ENCODE results near the gene MON2. TPM values are rescaled to one million over a fixed set of nuclear protein-coding genes. Genes with fewer than 3 reads are reported as not detected.

MON2 gene
- total RNA-seq, 4 donors from 2014 or later: 23.5 to 75.8 (median 40.6) TPM

DNA sequence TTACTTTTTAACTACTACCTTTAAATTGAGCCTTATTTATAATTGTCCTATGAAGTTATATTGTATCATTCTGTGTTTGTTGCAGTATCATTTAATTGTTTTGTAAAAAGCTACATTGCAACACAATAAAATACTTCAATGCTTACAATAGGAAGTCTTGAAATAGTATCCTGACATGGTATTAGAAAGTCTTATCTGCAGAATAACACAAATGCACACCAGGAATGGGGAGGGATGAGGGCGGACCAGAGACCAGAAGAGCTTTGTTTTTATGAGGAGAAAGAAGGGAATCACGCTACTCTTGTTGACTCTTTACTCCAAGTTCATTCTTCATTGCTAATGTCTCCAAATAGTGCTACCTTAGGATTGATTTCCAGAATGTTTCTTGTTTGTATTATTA lies 120.2 kb downstream of the MON2 start:
- Histone ChIP-seq H3K36me3 (peaks cover 0 to 58% of the 10 kb centered on the region in 2 donors), H3K9me3 (no peaks in the 10 kb centered on the region), H3K4me3 (no peak overlapping the region), H3K27ac (no peak overlapping the region), H3K4me1 (no peaks in the 10 kb centered on the region), H3K27me3 (no peaks in the 10 kb centered on the region)
- TF ChIP-seq EP300 (IDR thresholded peaks at IDR 0.05): no peak
- no peak for TF ChIP-seq CTCF (IDR thresholded peaks at IDR 0.05)
- no peak for TF ChIP-seq POLR2A (IDR thresholded peaks at IDR 0.05)
- TF ChIP-seq POLR2AphosphoS5 (IDR thresholded peaks at IDR 0.05): no peak
- no peak for ATAC-seq
- 93% methylated on average over 2 of the region's 2 CpGs; no CpG with 5 or more reads in 1 of the 2 donors for whole genome bisulfite sequencing, 2 donors (ENCODE audit: low coverage in 1 of 2)

GRCh38 chr12:62588916-62589315 lies 122.3 kb downstream of the MON2 start:
- no peaks in the 10 kb centered on the region for H3K27me3 ChIP-seq
- no peaks in the 10 kb centered on the region for H3K9me3 ChIP-seq
- no peaks in the 10 kb centered on the region for H3K4me1 ChIP-seq
- ATAC-seq: no peak
- no peak overlapping the region for H3K27ac ChIP-seq
- no peak overlapping the region for H3K4me3 ChIP-seq
- WGBS, 2 donors (ENCODE audit: low coverage in 1 of 2): 100% methylated on average over 1 of the region's 1 CpG
- TF ChIP-seq EP300 (IDR thresholded peaks at IDR 0.05) (no peak), POLR2AphosphoS5 (IDR thresholded peaks at IDR 0.05) (no peak), CTCF (IDR thresholded peaks at IDR 0.05) (no peak), POLR2A (IDR thresholded peaks at IDR 0.05) (no peak)
- H3K36me3 ChIP-seq: peaks cover 0 to 74% of the 10 kb centered on the region in 2 donors

DNA sequence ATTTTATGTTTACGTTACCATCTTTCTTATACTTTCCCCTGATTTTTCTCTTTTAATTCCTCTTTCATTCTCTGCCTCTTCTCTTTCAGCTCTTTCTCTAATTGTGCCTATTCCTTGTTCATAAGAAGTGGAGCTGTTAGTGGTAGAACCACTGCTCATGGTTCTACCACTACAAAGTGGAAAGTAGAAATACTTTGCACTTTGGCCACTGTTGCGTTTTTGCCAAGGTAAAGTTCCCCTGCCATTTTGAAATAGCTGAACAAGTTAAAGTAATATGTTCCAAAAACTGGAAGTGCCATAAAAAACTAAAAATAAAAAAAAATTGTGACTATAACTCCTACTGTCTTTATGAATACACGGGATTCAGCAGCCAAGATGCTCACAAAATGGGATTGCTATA lies 130.6 kb downstream of the MON2 start:
- Histone ChIP-seq H3K4me3 (no peak overlapping the region), H3K27me3 (no peaks in the 10 kb centered on the region), H3K36me3 (peaks cover 0 to 12% of the 10 kb centered on the region in 2 donors), H3K27ac (no peak overlapping the region), H3K9me3 (no peaks in the 10 kb centered on the region), H3K4me1 (peaks cover 0 to 11% (median 0%) of the 10 kb centered on the region in 3 donors)
- no peak for TF ChIP-seq EP300 (IDR thresholded peaks at IDR 0.05)
- no peak for TF ChIP-seq CTCF (IDR thresholded peaks at IDR 0.05)
- no peak for TF ChIP-seq POLR2AphosphoS5 (IDR thresholded peaks at IDR 0.05)
- TF ChIP-seq POLR2A (IDR thresholded peaks at IDR 0.05): no peak
- WGBS, 2 donors (ENCODE audit: low coverage in 1 of 2): 87 to 100% methylated on average over 3 of the region's 3 CpGs
- no peak for ATAC-seq

GRCh38 chr12:62598846-62599245 lies 132.2 kb downstream of the MON2 start:
- no peak overlapping the region for H3K27ac ChIP-seq

More at GRCh38 chr12:62598846-62599245, 132.2 kb downstream of the MON2 start:
- Histone ChIP-seq H3K36me3 (no peaks in the 10 kb centered on the region), H3K27me3 (no peaks in the 10 kb centered on the region), H3K9me3 (no peaks in the 10 kb centered on the region), H3K4me3 (no peak overlapping the region), H3K4me1 (peaks cover 0 to 12% (median 0%) of the 10 kb centered on the region in 3 donors)
- no peak for ATAC-seq
- WGBS, 2 donors (ENCODE audit: low coverage in 1 of 2): 82 to 84% methylated on average over 3 of the region's 3 CpGs
- TF ChIP-seq EP300 (IDR thresholded peaks at IDR 0.05) (no peak), CTCF (IDR thresholded peaks at IDR 0.05) (no peak), POLR2A (IDR thresholded peaks at IDR 0.05) (no peak), POLR2AphosphoS5 (IDR thresholded peaks at IDR 0.05) (no peak)
